ENCODE measurements around the gene TMEM255A.

TMEM255A gene

DNA sequence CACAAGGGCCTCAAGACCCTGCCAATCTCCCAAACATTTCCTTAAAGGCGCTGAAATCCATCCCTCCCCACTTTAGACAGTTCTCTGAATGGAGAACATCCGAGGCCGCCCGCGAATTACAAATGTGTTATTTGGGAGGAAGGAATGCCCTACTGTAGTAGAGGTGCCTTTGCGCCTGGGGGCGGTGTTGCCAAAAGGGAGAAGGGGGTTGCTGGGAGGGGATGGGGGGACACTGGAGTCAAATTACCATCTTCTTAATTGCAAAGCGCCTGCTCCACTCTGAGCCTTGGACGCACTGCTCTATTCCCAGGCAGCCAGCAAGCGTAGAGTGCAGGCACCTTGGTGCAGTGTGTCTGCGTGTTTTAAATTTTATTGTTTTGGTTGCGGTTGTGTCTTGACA is 2.7 kb downstream of the TMEM255A start:
- no peak for DNase-seq (ENCODE audit: low spot score)

DNA sequence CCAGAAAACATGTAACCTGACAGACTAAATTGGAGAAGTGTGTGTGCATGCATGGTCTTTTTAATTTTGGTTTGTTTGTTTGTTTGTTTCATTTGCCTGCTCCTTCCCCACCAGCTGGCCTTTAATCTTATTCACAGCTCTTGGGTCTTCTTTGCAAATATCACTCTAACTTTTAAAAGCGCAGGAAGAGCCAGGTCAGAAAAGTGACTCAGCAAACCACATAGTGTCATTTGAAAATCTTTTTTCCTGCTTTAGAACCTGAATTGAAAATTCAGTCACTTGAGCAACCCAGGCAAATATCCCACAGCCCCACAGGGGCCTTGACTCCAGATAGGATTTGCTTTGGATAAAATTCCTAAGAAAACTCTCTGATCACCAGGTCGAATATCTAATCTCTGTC is 4.6 kb downstream of the TMEM255A start:
- no peak for DNase-seq (ENCODE audit: low spot score)

DNA sequence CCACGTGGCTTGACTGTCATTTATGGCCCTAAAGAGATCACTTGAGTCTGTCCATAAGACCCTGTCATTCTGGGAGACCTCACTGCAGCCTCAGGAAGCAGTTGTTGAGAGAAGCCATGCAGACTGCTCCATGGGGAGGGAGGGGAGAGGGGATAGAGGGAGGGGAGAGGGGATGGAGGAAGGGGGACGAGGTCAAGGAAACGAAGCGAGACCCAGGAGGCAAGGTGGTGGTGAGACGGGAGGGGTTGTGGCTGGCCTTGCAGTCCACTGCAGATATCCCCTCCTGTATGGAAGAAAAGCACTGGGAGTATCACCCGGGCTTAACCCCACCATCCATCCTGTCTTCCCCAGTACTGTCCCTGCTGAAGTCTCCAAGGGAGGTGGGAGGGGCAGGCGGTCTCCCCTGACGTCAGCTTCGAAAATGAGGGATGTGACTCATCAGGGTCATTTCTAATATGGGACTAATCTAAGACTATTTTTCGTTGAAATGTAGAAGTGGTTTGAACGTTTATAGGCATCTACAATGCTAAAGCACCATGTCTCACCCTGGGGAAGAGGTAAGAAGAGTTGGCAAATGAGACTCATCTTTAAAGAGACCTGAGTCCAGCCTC is 5.6 kb downstream of the TMEM255A start:
- no peak for DNase-seq (ENCODE audit: low spot score)

DNA sequence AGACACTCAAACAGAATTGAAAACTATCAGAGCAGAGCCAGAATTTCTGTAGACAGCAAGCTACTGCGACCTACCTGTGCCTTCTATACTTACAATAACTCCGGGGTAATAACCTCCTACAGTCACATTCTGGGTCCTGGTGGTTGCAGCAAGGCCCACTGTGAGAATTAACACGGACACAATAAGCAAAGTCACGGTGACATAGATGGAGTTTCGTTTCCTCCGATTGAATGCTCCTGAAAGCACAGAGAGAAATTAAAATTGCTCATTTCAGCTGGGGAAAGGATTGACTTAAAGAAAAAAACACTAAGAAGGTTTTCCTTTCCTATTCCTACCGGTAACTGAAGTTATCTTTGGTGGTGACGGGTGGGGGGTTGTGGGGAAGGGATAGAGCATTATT is 7.0 kb downstream of the TMEM255A start:
- no peak for DNase-seq (ENCODE audit: low spot score)

DNA sequence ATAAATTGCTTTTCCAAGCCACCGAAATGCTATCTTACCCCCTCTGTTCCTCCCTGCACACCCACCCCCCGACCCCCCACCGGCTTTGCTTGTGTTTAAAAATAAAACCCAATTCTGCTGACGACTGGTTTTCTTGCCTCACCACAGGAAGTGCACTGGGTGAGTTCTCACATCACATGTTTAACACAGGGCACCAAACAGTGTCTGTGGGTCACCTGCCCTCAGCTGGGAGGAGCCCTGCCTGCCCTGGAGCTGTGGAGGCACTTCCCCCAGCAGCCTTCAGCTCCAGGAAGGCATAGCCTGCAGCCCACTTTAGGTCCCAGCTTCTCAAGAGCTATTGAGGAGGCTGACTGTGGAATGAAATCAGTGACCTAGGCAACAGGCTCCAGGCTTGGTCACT is 8.8 kb downstream of the TMEM255A start:
- DNase-seq (ENCODE audit: low spot score) = no peak

DNA sequence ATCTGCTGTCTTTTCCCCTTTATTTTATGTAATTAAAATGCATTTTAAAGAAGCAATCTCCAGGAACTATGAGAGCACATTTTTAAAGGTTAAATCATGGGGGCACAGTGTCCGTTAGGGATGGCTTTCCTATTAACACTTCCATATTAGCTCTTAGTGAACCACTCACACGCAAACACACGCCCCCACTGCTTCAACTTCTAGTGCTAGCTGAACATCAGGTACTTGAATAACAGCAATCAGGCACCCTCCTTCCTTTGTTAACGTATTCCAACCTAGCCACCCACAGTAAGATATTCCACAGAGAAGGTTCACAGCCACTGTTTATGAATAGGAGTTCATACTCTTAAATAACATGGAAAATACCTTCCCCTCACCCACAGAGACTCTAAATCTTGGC is 9.3 kb downstream of the TMEM255A start:
- no peak for DNase-seq (ENCODE audit: low spot score)

DNA sequence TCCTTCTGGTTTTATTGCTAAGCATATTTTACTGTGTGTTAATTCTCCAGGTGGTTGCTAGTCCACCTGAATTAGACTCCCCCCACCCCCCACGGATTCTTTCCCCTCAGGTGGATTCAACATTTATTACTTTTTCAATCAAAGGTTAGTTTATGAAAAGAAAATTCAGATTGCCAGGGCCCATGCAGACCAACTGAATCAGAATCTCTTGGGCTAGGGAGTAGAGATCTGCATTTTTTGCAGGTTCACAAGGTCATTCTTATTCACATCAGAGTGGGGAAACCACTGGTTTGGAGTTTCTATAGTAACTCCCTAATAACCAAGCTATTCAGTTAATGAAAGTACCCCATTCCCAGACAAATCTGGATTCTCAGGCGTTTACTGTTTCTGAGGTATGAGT is 9.8 kb downstream of the TMEM255A start:
- DNase-seq (ENCODE audit: low spot score) = no peak

DNA sequence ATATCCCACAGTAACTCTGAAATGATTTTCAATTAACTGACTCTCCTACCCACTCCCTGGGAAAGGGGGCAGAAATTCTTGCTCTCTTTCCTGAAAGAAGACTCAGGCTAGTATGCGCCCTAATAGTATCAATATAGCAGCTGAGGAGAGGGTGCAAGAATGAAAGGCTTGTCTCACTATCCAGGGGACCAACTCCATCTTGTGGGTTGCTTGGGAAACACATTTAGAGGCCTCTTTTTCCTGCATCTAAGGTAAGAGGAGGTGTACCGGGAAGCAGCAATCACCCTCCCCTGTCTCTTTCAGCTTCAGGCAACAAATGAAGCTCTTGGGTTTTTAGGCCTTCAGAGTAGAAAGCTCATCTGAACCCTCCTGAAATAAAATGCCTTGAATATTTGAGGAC is 11.3 kb downstream of the TMEM255A start:
- DNase-seq (ENCODE audit: low spot score) = no peak

DNA sequence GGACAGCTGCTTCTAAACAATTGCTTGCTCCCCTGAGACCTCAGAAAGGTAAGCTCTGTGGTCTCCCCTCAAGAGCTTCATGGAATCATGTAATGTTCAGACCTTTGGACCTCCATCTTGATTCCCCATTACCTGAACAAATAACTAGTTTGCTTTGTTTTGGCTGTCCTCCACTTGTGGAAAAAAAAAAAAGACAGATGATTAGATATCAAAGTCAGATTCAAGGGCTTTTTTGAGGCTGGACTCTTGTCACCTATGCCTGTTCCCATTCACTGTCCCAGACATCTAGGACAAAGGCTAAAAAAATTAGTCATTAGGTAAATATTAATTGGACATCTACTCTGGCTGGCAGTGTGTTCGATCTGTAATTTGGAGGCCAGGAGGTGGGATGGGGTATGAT is 13.3 kb downstream of the TMEM255A start:
- no peak for DNase-seq (ENCODE audit: low spot score)

DNA sequence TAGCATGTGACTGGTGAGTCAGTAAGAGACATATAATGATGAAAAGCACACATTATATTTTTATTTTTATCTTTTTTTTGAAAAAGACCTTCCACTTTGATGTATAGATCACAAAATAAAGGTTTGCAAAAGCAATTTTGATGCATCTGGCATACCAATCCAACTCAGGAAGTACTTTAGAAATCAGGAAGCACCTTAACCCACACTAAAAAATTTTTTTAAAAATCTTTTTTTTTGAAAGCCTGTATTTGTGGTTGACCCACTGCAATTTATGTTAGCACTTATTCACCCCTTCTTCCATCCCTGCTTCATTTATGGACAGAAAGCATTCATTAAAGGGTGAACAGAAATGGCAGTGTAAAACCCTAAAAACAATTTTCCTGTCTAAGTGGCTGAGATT is 16.6 kb downstream of the TMEM255A start:
- DNase-seq (ENCODE audit: low spot score) = no peak

DNA sequence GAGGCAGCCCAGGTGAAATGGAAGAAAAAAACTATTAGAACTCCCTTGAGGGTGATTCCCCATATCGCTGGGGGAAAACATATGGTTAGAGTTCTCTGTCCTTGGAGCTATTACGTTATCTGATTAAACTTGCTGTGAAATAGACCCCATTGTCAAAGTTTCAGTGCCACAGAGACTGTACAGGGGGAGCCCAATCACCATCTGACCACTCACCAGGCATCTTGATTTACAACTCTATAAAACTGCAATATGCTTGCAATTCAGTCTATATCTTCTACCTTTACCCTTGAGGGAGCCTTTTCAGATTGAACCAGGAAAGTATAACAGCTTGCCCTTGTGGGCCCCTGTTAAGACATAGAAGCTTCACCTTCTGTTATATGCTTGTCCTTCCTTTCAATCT is 18.2 kb downstream of the TMEM255A start:
- no peak for DNase-seq (ENCODE audit: low spot score)

DNA sequence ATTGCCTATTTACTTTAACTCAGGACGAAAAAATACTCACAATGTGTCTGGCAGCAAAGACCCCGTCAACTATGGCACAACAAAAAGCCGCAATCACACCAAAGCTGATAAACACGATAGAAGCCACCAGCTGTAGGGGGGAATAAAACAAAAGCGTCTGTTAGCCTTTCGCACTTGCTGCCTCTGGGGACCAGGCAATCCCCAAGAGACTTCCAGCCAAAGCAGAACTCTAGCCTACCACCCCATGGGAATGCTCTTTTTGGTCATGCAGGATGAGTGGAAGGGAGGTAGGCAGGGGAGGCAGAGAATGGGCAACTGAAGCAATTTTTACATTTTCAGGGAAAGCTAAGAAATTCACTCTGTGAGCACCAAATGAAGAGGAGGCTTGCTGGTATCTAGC is 20.1 kb downstream of the TMEM255A start:
- DNase-seq (ENCODE audit: low spot score) = no peak

DNA sequence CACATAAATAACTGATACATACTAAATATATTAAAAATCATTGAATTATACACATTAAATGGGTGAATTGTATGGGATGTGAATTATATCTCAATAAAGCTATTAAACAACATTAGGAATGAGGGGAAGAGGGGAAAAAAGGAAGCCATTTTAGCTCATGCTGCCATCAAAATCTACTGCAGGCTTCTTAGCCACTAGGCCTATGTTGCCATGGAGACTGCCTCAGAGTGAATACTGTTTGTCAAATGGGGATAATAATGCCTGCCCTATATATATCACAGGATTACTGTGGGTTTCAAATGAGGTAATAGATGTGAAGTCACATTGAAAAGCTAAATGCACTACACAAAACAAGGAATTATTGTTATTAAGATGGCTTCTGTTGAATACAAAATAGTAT is 21.2 kb downstream of the TMEM255A start:
- DNase-seq (ENCODE audit: low spot score) = no peak

DNA sequence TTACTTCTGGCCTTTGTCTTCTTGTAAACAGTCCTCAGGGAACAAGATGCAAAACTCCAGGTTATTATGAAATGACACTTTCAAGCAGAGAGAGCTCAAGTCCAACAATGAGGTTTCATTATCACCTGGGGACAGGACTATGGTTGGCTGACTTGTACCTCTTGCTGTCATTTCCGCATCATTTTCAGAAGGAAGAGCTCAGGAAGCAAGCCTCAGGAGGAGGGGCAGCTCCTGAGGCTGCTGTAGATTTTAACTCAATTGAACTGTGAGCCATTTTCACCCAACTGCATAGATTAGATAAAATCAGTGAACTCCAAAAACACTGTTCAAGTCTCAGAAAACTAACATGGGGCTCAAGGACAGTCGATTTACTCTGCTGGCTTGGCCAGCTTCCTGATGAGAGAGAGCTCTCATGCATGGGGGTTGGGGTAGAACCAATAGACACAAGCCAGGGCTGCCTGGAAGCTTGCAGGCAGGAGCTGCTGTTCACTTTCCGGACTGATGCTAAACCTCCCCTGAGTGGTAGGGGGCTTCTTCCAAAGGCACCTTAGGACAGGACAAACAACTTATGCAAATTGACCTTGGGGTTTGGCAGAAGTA is 23.6 kb downstream of the TMEM255A start:
- no peak for DNase-seq (ENCODE audit: low spot score)

DNA sequence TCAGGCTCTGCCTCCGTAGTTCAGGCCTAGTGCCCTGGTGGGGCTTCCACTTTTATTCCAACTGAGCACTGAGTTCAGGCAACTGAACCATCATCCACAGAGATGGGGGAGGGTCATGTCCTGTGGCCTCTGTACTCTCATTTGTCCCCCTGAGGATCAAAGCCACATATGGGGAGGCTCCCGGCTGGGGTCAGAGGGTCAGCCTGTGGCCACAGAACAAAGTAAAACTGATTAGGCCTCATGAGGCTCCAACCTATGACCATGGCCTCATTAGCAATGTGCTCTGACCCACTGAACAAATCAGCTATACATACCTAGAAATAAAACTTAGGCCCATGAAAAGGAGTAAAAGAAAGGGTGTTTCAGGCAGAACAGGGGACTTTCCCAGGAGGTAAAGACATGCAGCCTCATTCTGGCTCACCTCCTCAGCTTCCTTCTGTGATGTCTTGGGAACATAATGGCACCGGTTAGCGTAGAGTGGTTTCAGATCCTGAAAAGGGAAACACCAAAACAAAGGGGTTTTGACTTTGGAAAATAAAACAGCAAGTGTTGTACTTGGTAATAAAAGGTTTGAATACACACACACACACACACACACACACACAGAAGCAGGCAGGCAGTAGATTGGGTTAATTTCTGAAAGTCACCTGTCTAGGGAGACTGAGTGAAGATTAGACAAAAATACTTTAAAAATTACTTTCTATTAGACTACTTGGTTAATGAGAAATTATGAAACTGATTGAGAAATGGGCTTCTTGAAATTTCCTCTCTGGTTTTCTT is 24.3 kb downstream of the TMEM255A start:
- DNase-seq (ENCODE audit: low spot score) = no peak

DNA sequence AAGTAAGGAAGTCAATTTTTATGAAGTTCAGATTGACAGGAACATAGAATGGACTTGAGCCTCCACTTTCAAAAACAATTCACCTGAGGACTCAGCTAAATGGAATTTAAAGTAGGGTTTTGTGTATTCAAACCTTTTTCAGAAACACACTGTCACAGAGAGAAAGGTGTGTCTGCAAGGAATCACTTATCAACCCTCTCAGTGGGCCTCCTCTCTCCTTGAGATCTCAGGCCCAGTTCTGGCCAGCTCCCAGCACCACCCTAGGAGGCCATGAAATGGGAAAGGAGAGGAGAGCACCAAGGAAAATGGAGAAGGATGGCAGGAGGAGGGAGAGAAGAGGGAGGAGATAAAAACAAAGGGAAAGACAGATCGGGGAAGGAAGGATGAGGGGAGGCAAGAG is 28.6 kb downstream of the TMEM255A start:
- no peak for DNase-seq (ENCODE audit: low spot score)

DNA sequence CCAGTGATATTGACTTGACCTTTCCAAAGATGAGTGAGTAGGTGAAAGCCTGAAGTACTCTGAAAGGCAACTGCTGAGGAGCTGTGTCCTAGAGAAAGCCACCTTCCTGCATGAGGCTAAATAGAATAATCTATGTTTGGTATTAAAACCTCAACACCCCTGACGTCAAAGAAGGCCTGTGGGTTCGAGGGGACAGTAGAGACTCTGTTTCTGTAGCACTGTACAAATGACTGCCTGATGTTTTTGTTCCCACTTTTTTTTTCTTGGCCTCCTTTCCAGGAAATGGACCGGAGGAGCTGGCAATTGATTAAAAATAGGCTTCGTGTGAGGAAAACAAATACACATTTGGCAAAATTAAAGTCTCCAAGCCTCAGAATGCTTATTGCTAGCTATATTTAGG is 29.5 kb downstream of the TMEM255A start:
- no peak for DNase-seq (ENCODE audit: low spot score)

DNA sequence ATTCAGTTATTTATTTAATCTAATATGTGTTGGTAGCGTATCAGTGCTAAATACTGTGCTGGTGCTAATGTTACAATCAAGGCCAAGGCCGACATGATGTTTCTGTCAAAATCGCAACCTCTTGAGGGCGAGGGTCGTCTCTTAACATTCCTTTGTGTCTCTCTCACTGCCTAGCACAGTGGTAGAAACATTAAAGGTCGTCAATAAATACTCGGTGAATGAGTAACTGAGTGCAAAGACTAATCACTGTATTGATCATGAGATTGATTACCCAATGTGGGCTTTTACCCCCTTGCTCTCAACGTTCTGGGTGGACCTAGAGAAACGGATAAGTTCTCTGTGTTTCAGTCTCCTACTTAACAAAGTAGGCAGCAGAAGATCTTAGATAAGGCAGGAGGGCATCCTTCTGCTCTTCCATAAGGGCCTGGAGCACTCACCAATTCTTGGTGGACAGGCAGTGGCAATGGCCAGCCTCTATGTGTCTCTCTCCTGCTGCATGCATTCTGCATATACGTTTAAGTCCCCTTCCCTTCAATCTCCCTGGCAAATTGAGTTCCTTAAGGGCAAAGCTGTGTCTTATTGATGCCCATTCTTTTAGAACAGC is 30.1 kb downstream of the TMEM255A start:
- DNase-seq (ENCODE audit: low spot score) = no peak

DNA sequence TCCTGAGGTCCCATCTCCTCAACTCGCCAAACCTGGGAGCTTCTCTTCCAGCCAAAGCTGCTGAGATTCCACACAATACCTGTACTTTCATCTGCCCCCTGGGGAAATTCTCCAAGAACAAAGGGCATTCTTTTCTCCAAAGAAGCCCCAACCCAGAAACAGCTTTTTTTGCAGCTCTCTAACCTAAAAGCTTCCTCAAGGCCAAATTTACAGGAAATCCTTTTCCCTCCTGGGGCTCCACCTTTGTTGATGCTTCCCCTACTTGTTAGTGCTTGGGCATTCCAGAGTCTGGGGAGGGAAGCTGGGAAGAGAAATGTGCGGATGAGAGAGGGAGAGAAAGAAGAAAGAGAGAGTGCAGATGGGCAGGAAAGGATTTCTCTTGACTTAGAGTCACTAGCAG is 36.3 kb downstream of the TMEM255A start:
- DNase-seq (ENCODE audit: low spot score) = no peak

DNA sequence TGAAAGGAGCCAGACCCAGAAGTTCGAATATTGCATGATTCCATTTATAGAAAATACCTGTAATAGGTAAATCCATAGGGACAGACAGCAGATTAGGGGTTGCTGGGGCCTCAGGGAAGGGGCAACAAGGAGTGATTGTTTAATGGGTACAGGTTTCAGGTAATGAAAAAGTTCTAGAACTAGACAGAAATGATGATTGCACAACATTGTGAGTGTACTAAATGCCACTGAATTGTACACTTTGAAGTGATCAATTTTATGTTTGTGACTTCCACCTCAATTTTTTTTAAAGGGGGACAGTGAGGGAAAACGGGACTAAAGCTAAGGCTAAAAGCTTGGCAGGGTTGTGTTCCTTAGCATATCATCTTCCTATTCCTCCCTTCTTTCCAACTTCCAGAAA is 37.1 kb downstream of the TMEM255A start:
- no peak for DNase-seq (ENCODE audit: low spot score)

DNA sequence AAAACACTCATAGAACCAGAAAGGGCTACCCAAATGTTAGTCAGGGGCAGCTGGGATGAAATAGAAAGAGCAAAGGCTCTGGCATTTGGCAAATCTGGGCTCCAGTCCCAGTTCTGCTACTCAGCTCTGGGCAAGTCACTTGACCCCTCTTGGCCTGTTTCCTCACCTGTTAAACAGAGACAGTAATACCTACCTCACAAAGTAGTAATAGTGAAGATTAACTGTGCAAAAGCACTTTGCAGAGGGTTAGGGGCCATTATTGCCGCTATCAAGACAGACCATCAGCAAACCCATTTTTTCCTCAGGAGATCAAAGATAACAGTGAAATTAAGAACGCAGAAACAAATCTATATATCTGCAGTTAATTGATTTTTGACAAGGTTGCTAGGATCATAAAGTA is 40.0 kb downstream of the TMEM255A start:
- no peak for DNase-seq (ENCODE audit: low spot score)

DNA sequence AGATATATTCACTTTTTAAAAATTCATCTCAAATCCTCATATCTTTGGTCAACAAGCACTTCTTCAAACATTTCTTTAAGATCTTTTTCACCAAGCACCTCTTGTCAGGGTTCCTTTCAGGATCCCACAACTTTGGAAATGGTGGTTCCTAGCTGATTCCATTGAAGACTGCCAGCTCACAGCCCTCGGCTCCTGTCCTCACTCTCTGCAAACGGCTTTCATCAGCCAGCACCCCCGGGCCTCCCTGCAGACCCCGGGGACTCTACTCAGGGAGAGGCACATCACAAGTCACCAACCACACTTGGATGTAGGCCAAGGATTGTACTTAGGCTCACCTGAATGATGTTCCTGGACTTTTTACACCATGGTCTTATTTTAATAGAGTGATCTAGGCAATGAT is 40.7 kb downstream of the TMEM255A start:
- no peak for DNase-seq (ENCODE audit: low spot score)

DNA sequence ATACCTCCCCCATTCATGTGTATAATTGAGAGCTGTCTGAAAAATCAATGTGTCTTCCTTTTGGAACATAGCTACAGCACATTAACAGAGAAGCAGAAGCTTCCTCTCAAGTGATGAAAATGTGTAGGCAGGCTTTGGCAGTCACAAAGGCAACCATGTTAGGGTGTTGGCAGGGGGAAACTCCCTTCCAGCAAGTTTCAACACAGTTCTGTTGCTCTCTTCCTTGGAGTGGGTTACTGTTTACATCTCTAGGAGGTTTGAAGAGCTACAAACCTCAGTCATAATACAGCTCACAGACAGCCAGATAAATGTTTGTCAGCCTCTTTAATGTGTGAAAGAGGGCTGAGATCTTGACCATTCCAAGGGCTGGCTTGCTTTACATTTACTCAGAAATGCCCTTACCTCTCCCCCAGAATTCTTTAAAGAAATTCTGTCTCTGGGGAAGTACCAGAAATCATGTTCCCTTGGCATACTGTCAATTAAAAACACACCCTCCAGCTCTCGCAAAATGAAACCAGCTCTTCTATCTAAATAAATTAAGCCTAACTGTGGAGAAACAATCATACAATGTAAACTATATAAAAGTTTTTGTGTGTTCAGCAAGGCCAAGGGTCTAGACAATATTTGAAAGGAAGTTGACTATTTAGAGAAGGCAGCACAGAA is 41.8 kb downstream of the TMEM255A start:
- no peak for DNase-seq (ENCODE audit: low spot score)
